HuH-7.5 (cell line): ENCODE data around the gene TSPEAR.
"Not testable (repeated sequence)": the region's sequence is repeated elsewhere in the genome, so short reads cannot be mapped to it uniquely, and the experiment has no call there.

Experiments used
- DNase-seq: peaks from one replicate; pipeline ENCODE4 v3.0.0; 2011; ENCODE audit warnings: low spot score

Gene TSPEAR

GRCh38 chr21:44650973-44651675 lies 60.2 kb downstream of the TSPEAR start:
- no peak for DNase-seq

- no peak for DNase-seq
These were observed 61.0 kb downstream of the TSPEAR start for GRCh38 chr21:44650265-44650972.

DNA sequence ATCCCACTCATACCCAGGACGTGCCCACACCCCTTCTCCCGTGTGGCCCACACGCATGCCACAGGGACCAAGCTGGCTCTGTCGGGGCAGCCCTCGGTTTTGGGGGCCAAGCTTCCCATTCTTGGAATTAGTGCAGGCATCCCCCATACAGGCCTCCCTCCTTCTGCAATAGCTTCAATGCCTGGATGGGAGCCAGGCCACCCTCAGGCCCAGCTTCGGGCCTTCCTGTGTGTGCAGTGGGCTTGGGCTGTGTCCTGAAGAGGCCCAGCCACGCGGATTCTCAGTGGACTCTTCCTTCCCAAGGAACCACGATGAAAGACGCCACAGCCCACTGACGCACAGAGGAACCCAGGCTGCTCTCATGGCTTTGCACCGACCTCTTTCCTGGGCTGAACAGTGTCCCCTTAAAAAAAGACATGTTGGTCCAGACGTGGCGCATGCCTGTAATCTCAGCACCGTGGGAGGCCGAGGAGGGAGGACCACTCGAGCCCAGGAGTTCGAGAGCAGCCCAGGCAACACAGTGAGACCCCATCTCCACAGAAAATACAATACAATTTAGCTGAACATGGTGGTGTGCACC lies 61.8 kb downstream of the TSPEAR start:
- no peak for DNase-seq

- no peak for DNase-seq
These were observed 62.6 kb downstream of the TSPEAR start for GRCh38 chr21:44648557-44649311.

DNA sequence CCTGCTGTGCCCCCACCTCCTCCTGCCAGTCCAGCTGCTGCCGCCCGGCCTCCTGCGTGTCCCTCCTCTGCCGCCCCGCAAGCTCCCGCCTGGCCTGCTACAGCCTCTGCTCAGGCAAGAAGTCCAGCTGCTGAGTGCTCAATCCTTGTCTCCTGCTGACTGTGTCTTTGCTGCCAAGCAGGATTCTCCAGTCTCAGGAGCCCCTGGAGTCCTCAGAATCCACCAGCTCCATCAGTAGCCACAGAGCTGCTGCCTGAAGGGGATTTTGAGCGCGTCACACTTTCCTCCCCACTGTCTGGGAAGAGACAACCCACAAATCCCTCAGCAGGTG lies 64.2 kb downstream of the TSPEAR start:
- no peak for DNase-seq

DNA sequence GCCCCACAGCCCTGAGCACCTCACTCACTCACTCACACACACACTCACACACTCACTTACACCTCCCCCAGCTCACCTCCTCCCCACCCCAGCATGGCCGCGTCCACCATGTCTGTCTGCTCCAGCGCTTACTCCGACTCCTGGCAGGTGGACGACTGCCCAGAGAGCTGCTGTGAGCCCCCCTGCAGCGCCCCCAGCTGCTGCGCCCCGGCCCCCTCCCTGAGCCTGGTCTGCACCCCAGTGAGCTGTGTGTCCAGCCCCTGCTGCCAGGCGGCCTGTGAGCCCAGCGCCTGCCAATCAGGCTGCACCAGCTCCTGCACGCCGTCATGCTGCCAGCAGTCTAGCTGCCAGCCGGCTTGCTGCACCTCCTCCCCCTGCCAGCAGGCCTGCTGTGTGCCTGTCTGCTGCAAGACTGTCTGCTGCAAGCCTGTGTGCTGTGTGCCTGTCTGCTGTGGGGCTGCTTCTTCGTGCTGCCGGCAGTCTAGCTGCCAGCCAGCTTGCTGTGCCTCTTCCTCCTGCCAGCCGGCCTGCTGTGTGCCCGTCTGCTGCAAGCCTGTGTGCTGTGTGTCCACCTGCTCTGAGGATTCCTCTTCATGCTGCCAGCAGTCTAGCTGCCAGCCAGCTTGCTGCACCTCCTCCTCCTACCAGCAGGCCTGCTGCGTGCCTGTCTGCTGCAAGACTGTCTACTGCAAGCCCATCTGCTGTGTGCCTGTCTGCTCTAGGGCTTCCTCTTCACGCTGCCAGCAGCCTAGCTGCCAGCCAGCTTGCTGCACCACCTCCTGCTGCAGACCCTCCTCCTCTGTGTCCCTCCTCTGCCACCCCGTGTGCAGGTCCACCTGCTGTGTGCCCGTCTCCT lies 64.8 kb downstream of the TSPEAR start, which contains the start of gene KRTAP10-11:
Gene KRTAP10-11 (plus strand): TSS at position 49 of the 856 bp plus-strand sequence. CDS start 45 bp downstream, at position 94.
- DNase-seq, result not testable (repeated sequence)

- DNase-seq, result no peak
These were observed 66.5 kb downstream of the TSPEAR start for GRCh38 chr21:44644878-44645277.

DNA sequence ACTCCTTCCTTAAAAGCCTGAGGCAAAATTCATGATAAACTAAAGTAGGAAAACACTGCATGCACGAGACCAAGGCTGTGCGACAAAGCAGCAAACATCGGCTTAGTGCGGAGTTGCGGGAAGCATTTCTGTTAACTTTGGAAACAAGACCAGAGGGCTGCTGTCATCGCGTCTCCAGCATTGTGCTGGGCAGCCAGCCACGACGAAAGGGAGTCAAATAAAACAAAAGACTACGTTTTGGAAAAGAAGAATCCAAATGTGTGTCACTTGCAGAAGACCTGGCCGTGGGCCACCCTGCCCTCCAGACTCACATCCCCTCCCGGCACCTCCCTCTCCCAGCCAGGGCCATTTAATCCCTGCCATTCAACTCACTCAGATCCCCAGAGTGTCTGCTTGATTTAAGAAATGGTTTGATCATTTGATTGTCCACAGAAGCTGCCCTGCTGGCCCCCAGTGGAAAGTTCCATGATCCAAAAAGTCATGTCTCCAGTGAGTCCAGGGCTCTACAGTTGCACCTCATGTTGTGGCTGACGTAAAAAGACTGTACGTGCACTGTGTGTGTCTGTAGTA lies 67.5 kb downstream of the TSPEAR start:
- DNase-seq, result no peak

GRCh38 chr21:44640761-44641160 lies 70.6 kb downstream of the TSPEAR start:
- DNase-seq, result no peak

DNA sequence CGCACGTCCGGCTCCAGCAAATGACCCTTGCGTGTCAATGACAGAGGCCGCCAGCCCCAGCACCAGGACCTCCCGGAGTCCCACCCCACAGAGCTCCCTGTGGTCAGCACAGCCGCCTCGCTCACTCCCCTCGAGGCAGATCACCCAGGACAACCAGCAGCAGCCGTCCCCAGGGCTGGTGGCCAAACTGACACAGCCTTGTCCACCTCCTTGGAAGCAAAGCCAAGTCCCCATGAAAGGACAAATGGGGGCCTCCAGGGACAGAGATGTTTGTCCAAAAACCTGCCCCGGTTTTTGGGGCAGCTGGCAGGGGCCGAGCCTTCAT lies 72.1 kb downstream of the TSPEAR start:
- no peak for DNase-seq

DNA sequence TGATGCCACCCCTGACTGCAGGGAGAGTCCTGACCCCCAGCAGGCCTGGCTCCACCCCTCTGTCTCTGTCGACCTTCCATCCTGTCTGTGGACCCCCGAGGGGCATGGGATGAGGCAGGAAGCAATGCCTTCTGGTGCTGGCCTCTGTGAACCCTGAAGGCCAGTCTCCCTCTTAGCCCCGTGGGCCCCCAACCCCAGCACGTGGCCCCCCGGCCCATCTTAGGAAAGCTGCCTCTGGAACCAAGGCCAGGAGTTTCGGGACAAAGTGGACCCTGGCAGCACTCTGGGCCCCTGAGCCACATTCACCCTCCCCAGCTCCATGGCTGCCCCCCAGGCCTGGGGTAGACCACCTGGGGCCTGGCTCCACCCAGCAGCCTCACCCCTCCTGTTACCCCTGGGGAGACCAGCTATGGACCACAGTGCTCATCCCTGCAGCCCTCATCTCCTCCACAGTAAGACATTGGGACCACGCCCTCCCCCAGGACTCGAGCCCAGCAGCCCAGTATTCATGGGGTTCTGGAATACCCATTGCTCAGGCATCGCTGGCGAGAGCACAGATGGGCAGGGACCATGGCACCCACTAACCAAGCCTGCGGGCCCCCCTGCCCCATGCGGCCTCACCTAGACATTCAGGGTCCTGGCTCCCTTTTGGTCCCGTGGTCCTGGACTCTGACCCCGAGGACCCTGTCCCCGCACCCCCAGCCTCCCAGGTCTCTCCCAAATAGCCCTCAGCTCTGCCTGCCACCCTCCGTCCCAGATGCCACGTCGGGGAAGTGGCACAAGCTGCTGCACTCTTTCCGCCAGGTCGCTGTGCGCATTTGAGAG lies 72.7 kb downstream of the TSPEAR start:
- DNase-seq, result not testable (repeated sequence)

- DNase-seq, result not testable (repeated sequence)
These were observed 73.5 kb downstream of the TSPEAR start for GRCh38 chr21:44637851-44638348.

DNA sequence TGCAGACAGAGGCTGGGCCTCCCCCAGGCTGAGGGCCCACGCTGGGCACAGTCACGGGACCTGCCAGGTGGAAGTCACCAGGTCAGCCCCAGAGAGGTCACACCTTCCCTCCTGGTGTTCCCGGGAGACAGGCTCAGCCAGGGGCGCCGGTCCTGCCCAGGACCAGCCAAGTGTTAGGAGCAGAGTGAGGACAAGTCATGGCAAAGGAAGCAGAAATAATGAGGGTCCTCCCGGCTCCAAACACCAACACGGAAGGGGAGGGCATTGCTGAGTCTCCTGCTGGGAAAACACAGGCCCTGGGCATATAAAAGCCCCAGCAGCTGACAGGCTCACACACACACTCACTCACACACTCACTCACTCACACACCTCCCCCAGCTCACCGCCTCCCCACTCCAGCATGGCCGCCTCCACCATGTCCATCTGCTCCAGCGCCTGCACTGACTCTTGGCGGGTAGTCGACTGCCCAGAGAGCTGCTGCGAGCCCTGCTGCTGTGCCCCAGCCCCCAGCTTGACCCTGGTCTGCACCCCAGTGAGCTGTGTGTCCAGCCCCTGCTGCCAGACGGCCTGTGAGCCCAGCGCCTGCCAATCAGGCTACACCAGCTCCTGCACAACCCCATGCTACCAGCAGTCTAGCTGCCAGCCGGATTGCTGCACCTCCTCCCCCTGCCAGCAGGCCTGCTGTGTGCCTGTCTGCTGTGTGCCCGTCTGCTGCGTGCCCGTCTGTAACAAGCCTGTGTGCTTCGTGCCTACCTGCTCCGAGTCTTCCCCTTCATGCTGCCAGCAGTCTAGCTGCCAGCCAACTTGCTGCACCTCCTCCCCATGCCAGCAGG lies 74.1 kb downstream of the TSPEAR start, which contains the start of gene KRTAP10-10:
Gene KRTAP10-10 (plus strand): TSS at position 339 of the 833 bp plus-strand sequence. CDS start 62 bp downstream, at position 401.
- DNase-seq, result no peak

GRCh38 chr21:44636209-44637017 lies 75.0 kb downstream of the TSPEAR start:
- DNase-seq, result no peak

GRCh38 chr21:44632067-44632466 lies 79.3 kb downstream of the TSPEAR start:
- DNase-seq, result no peak

DNA sequence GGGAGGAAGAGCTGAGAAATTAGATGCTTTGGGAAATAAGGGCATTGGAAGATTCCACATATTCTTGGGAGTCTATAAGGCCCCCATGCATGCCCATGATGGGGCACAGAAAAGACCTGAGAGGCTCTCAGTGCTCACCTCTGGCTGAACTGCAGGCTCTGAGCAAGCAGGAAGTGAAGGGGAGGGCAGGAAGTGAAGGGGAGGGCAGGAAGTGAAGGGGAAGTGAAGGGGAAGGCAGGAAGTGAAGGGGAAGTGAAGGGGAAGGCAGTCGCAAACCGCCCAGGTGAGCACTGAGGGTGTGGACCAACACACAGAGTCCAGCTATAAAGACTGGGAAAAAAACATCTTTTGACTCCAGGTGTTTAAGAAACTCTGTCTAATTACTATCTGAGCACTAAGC lies 80.9 kb downstream of the TSPEAR start:
- no peak for DNase-seq

DNA sequence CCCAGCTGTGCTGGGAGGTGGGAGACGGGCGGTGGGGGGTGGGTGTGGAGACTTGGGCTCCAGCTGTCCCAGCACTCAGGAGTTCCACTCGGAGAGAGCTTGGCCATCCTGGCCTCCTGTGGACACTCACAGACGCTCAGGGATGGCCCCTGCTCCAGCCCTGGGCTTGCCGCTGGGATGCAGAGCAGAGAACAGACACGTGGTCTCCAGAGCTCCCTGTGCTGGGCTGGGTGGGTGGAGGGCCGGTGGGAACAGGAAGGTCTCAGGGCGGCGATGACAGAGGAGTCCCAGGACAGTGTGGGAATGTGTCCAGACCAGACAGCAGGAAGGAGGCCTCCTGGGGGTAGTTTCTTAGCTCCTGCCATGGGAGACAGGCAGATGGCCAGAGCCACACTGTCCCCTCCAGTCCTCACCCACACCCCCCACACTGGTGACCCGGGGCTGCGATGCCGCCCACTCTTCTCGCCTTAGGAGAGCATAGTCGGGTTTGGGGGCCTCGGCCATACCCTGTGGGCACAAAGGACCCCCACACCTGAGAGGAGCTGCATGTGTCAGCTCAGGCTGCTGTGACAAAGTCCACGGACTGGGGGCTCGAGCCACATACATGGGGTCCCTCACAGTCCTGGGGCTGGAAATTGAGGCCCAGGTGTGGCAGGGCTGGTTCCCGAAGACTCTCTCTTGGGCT lies 82.5 kb downstream of the TSPEAR start:
- DNase-seq, result no peak

DNA sequence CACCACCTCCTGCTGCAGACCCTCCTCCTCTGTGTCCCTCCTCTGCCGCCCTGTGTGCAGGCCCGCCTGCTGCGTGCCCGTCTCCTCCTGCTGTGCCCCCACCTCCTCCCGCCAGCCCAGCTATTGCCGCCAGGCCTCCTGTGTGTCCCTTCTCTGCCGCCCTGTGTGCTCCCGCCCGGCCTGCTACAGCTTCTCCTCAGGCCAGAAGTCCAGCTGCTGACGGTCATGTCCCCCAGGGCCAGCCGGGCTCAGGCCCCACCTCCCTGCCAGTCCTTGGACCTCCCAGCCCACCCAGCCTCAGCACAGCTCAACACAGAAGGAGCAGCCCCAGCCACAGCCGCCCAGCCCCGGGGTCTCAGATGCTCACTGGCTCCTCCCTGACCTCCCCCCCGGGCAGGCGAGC lies 83.5 kb downstream of the TSPEAR start:
- DNase-seq, result not testable (repeated sequence)
